ENCODE results near the gene CHST15. TPM values are rescaled to one million over a fixed set of nuclear protein-coding genes. Genes with fewer than 3 reads are reported as not detected.

The CHST15 gene
- total RNA-seq, 1 experiment from 2014 or later: 26.7 TPM

GRCh38 chr10:124091646-124092249 lies 1.6 kb downstream of the CHST15 start:
- H3K4me1 ChIP-seq: peaks cover 3% of the 10 kb centered on the region; the same call in 1 of the 2 replicates
- intact Hi-C loops (cut with micrococcal nuclease; ENCODE audit: unreplicated experiment): loop anchor here (2.0 to 5.0 kb wide), 3 partner anchors 27 to 94 kb away; no protein-coding TSS in a partner anchor
- H3K36me3 Mint-ChIP-seq (ENCODE audit: insufficient read depth, unreplicated experiment): no peaks in the 10 kb centered on the region
- H3K9me3 ChIP-seq: 0 out of 2 replicates have a peak, but pooled peaks cover 5% of the 10 kb centered on the region
- TF ChIP-seq, protein P1, sequence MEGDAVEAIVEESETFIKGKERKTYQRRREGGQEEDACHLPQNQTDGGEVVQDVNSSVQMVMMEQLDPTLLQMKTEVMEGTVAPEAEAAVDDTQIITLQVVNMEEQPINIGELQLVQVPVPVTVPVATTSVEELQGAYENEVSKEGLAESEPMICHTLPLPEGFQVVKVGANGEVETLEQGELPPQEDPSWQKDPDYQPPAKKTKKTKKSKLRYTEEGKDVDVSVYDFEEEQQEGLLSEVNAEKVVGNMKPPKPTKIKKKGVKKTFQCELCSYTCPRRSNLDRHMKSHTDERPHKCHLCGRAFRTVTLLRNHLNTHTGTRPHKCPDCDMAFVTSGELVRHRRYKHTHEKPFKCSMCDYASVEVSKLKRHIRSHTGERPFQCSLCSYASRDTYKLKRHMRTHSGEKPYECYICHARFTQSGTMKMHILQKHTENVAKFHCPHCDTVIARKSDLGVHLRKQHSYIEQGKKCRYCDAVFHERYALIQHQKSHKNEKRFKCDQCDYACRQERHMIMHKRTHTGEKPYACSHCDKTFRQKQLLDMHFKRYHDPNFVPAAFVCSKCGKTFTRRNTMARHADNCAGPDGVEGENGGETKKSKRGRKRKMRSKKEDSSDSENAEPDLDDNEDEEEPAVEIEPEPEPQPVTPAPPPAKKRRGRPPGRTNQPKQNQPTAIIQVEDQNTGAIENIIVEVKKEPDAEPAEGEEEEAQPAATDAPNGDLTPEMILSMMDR (IDR thresholded peaks at IDR 0.05; ENCODE audit: insufficient read depth in 1 of 2, low read depth in 1 of 2, low read length in 1 of 2, severe bottlenecking in 1 of 2, unreplicated experiment in 1 of 2): no peak
- peak overlapping the region; percentile 45 for H3K4me3 ChIP-seq (ENCODE audit: low read depth, low read length)
- DNase-seq: no peak
- no TSS peak for BruUV-seq (replicated peaks)
- peak overlapping the region; percentile 71 for H3K4me3 Mint-ChIP-seq (ENCODE audit: unreplicated experiment)
- no peaks in the 10 kb centered on the region for H3K27me3 ChIP-seq (replicated peaks; ENCODE audit: control insufficient read depth, insufficient read depth, low read length)
- H3K4me1 Mint-ChIP-seq (ENCODE audit: low read depth, unreplicated experiment): peaks cover 6% of the 10 kb centered on the region
- CTCF ChIA-PET: interaction anchor here (1.6 to 1.9 kb wide), 2 partner anchors 26 to 297 kb away, joined by 4 to 6 read pairs; no protein-coding TSS in a partner anchor
- H3K36me3 ChIP-seq (ENCODE audit: control insufficient read depth, insufficient read depth, low read length): no peaks in the 10 kb centered on the region
- H3K27me3 Mint-ChIP-seq (ENCODE audit: insufficient read depth, unreplicated experiment): no peaks in the 10 kb centered on the region
- H3K27ac Mint-ChIP-seq (ENCODE audit: unreplicated experiment): peak overlapping the region; percentile 22
- POLR2A ChIA-PET: interaction anchor here (0.6 kb wide), 1 partner anchor 30 kb away, joined by 7 read pairs; no protein-coding TSS in a partner anchor
- H3K9me3 Mint-ChIP-seq (ENCODE audit: unreplicated experiment): no peaks in the 10 kb centered on the region

GRCh38 chr10:124090601-124091209 lies 2.7 kb downstream of the CHST15 start:
- DNase-seq: no peak
- intact Hi-C loops (cut with micrococcal nuclease; ENCODE audit: unreplicated experiment): loop anchor here (5.0 kb wide), 1 partner anchor 93 kb away; no protein-coding TSS in a partner anchor
- Mint-ChIP-seq H3K4me3 (ENCODE audit: unreplicated experiment) (peak overlapping the region; percentile 71), H3K4me1 (ENCODE audit: low read depth, unreplicated experiment) (peaks cover 6% of the 10 kb centered on the region), H3K9me3 (ENCODE audit: unreplicated experiment) (no peaks in the 10 kb centered on the region), H3K27me3 (ENCODE audit: insufficient read depth, unreplicated experiment) (no peaks in the 10 kb centered on the region), H3K27ac (ENCODE audit: unreplicated experiment) (no peak overlapping the region), H3K36me3 (ENCODE audit: insufficient read depth, unreplicated experiment) (no peaks in the 10 kb centered on the region)
- POLR2A ChIA-PET: no interaction called here
- H3K27me3 ChIP-seq (replicated peaks; ENCODE audit: control insufficient read depth, insufficient read depth, low read length): no peaks in the 10 kb centered on the region
- TF ChIP-seq, protein P1 (IDR thresholded peaks at IDR 0.05; ENCODE audit: insufficient read depth in 1 of 2, low read depth in 1 of 2, low read length in 1 of 2, severe bottlenecking in 1 of 2, unreplicated experiment in 1 of 2): peak in 1 of 2 experiments; percentile 8
- CTCF ChIA-PET: interaction anchor here (0.6 to 1.6 kb wide), 4 partner anchors 25 to 96 kb away, joined by 3 to 4 read pairs (median 3); no protein-coding TSS in a partner anchor
- no peaks in the 10 kb centered on the region for H3K36me3 ChIP-seq (ENCODE audit: control insufficient read depth, insufficient read depth, low read length)
- H3K4me1 ChIP-seq: peaks cover 3% of the 10 kb centered on the region; the same call in 1 of the 2 replicates
- no peak overlapping the region for H3K4me3 ChIP-seq (ENCODE audit: low read depth, low read length)
- no peaks in the 10 kb centered on the region for H3K9me3 ChIP-seq
- BruUV-seq (replicated peaks): no TSS peak

DNA sequence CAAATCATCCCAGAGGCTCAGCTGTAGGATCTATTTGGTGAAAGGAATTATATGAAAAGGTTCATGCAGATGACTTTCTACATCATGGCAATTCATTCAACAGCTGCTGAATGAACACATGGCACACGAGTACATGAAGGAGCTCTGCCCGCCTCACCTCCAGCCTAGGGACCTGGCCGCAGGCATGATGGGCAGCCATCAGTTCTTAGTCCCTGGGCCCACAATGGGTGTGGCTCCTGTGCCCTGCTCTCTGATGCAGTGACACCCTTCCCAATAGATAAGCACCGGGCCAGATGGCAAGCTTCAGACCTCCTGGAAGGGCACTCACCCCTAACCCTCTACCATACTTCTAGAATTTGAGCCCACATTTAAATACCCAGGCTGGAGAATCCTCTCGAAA lies 3.5 kb downstream of the CHST15 start:
- TF ChIP-seq, protein P1 (IDR thresholded peaks at IDR 0.05; ENCODE audit: insufficient read depth in 1 of 2, low read depth in 1 of 2, low read length in 1 of 2, severe bottlenecking in 1 of 2, unreplicated experiment in 1 of 2): no peak
- H3K9me3 ChIP-seq: no peaks in the 10 kb centered on the region
- H3K36me3 ChIP-seq (ENCODE audit: control insufficient read depth, insufficient read depth, low read length): no peaks in the 10 kb centered on the region
- H3K36me3 Mint-ChIP-seq (ENCODE audit: insufficient read depth, unreplicated experiment): no peaks in the 10 kb centered on the region
- no peaks in the 10 kb centered on the region for H3K9me3 Mint-ChIP-seq (ENCODE audit: unreplicated experiment)
- H3K27me3 ChIP-seq (replicated peaks; ENCODE audit: control insufficient read depth, insufficient read depth, low read length): no peaks in the 10 kb centered on the region
- DNase-seq: no peak
- H3K4me3 Mint-ChIP-seq (ENCODE audit: unreplicated experiment): no peak overlapping the region
- peaks cover 3% of the 10 kb centered on the region; the same call in 1 of the 2 replicates for H3K4me1 ChIP-seq
- CTCF ChIA-PET: no interaction called here
- BruUV-seq (replicated peaks): no TSS peak
- H3K27me3 Mint-ChIP-seq (ENCODE audit: insufficient read depth, unreplicated experiment): no peaks in the 10 kb centered on the region
- no peak overlapping the region for H3K4me3 ChIP-seq (ENCODE audit: low read depth, low read length)
- intact Hi-C loops (cut with micrococcal nuclease; ENCODE audit: unreplicated experiment): loop anchor here (5.0 kb wide), 1 partner anchor 93 kb away; no protein-coding TSS in a partner anchor
- peaks cover 6% of the 10 kb centered on the region for H3K4me1 Mint-ChIP-seq (ENCODE audit: low read depth, unreplicated experiment)
- POLR2A ChIA-PET: no interaction called here
- no peak overlapping the region for H3K27ac Mint-ChIP-seq (ENCODE audit: unreplicated experiment)

All from Caco-2 (cell line).